Skeletal muscle satellite cell (primary cell): ENCODE measurements around the gene ARHGAP4.

Experiments used
- H3K27me3 ChIP-seq: 2 replicates; pipeline ENCODE4 v1.7.0; 2013; ENCODE audit warnings: low read length; ENCODE audit not compliant: control insufficient read depth, insufficient read depth
- H3K36me3 ChIP-seq: 2 replicates; pipeline ENCODE4 v1.7.0; 2013; ENCODE audit warnings: mild to moderate bottlenecking, control low read depth, low read length; ENCODE audit not compliant: insufficient read depth
- H3K4me1 ChIP-seq: 2 replicates; pipeline ENCODE4 v1.7.0; 2013; ENCODE audit warnings: low read length; ENCODE audit not compliant: control insufficient read depth, insufficient read depth
- H3K4me2 ChIP-seq: 2 replicates; pipeline ENCODE4 v1.7.0; 2013; ENCODE audit warnings: mild to moderate bottlenecking, low read length
- H3K4me3 ChIP-seq: 2 replicates; pipeline ENCODE4 v1.7.0; 2013; ENCODE audit warnings: low read length
- H3K9ac ChIP-seq: 2 replicates; pipeline ENCODE4 v1.7.0; 2013; ENCODE audit warnings: mild to moderate bottlenecking, low read depth, low read length, moderate library complexity
- H3K9me3 ChIP-seq: replicated peaks from 2 replicates; pipeline ENCODE4 v1.7.0; 2013; ENCODE audit warnings: mild to moderate bottlenecking, control low read depth, low read length

ARHGAP4 gene

GRCh38 chrX:153908219-153908860 lies 17.7 kb downstream of the ARHGAP4 start:
- H3K36me3 ChIP-seq, result no peaks in the 10 kb centered on the region

DNA sequence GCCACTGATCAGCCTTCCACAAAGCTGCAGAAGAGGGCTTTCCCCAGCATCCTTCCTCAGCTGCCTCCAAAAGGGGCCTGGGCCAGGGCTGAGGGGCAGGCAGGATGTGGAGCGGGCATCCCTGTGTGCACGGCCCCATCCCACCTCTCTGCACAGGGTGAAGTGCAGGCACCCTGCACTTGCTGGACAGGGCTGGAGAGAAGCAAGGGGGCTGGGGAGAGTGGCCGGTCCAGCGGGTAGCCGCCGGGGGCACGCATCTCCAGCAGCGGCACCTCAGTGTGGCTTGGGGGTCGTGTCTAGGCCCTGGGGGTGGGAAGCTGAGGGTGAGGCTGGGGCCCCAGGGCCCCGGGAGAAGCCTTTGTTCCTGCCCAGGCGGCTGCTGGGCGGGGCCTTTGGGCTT lies 18.6 kb downstream of the ARHGAP4 start:
- Histone ChIP-seq H3K9me3 (no peaks in the 10 kb centered on the region), H3K4me2 (no peak overlapping the region), H3K4me3 (no peak overlapping the region), H3K4me1 (peaks cover 3% of the 10 kb centered on the region), H3K36me3 (no peaks in the 10 kb centered on the region), H3K27me3 (peaks cover 9% of the 10 kb centered on the region), H3K9ac (no peak overlapping the region)

More at GRCh38 chrX:153908219-153908860, 17.7 kb downstream of the ARHGAP4 start:
- H3K4me1 ChIP-seq, result no peaks in the 10 kb centered on the region
- no peak overlapping the region for H3K9ac ChIP-seq
- H3K4me3 ChIP-seq, result no peak overlapping the region
- H3K4me2 ChIP-seq, result no peak overlapping the region
- peaks cover 9% of the 10 kb centered on the region for H3K27me3 ChIP-seq
- no peaks in the 10 kb centered on the region for H3K9me3 ChIP-seq

GRCh38 chrX:153906126-153906917 lies 19.7 kb downstream of the ARHGAP4 start:
- H3K27me3 ChIP-seq, result peaks cover 9% of the 10 kb centered on the region
- no peak overlapping the region for H3K4me2 ChIP-seq
- H3K9me3 ChIP-seq, result no peaks in the 10 kb centered on the region
- H3K9ac ChIP-seq, result no peak overlapping the region
- no peaks in the 10 kb centered on the region for H3K36me3 ChIP-seq
- peaks cover 14% of the 10 kb centered on the region for H3K4me1 ChIP-seq
- H3K4me3 ChIP-seq, result no peak overlapping the region

- Histone ChIP-seq H3K36me3 (no peaks in the 10 kb centered on the region), H3K4me1 (peaks cover 19% of the 10 kb centered on the region), H3K27me3 (peaks cover 9% of the 10 kb centered on the region), H3K9me3 (no peaks in the 10 kb centered on the region), H3K4me3 (no peak overlapping the region), H3K4me2 (no peak overlapping the region), H3K9ac (no peak overlapping the region)
Measured at GRCh38 chrX:153905481-153906095, 20.5 kb downstream of the ARHGAP4 start.

DNA sequence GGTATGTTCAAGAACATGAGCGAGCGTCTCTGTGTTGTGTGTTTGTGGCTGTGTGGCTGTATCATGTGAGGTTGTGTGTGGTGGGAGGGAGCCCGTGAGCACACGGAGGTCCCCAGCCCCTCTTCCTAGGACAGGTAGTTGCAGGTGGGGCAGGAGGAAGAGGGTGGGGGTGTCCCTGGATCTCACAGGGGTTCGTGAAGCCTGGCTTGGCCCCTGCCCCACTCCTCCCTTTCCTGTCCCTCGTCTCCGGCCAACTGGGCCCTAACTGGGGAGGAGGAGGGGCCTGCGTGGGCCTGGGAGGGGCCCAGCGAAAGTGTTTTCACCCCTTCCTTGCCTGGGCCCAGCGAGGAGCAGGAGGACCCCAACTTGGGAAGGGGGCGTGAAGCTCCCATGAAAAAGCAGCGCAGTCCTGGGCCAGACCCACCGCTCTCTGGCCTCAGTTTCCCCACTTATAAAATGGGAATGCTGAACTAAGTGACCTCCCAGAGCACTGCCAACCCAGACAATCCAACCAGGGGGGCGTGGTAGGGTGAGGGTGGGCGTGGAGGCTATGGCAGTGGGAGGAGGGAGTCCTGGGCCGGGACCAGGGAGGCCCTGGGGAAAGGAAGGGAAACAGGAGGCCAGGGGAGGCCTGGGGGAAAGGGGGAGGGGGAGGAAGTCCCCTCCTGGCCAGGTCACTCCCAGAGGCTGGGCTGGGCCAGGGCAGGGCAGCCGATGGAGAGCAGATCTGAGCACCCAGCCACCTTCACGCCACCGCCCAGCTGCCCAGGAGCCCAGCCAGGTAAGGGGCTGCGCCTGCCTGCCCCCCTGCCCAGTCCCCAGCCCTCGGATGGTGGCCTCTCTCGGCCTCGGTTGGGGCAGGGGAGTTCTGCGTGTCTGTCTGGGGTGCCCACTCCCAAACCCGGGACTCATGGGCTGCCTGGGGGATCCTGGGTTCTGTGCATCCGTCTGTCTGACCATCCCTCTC lies 21.8 kb downstream of the ARHGAP4 start, which contains the start of gene AVPR2:
Gene AVPR2, plus strand, starts transcription at position 683 of the 967 bp plus-strand sequence. CDS start 473 bp downstream, outside the sequence.
- Histone ChIP-seq H3K4me3 (no peak within 1 kb of the TSS), H3K4me1 (peaks cover 21% of the 10 kb centered on the region), H3K9ac (no peak within 1 kb of the TSS), H3K9me3 (no peaks in the 10 kb centered on the region), H3K4me2 (no peak within 1 kb of the TSS), H3K36me3 (no peaks in the 10 kb centered on the region), H3K27me3 (peaks cover 9% of the 10 kb centered on the region)

GRCh38 chrX:153903238-153903980 lies 22.7 kb downstream of the ARHGAP4 start:
- no peak overlapping the region for H3K4me2 ChIP-seq
- H3K27me3 ChIP-seq, result peaks cover 7% of the 10 kb centered on the region
- H3K9ac ChIP-seq, result no peak overlapping the region

GRCh38 chrX:153902385-153902784 lies 23.7 kb downstream of the ARHGAP4 start:
- H3K27me3 ChIP-seq, result peaks cover 13% of the 10 kb centered on the region
- H3K4me3 ChIP-seq, result no peak overlapping the region
- H3K9ac ChIP-seq, result no peak overlapping the region
- H3K9me3 ChIP-seq, result no peaks in the 10 kb centered on the region
- no peak overlapping the region for H3K4me2 ChIP-seq
- no peaks in the 10 kb centered on the region for H3K36me3 ChIP-seq
- peaks cover 21% of the 10 kb centered on the region for H3K4me1 ChIP-seq

More at GRCh38 chrX:153903238-153903980, 22.7 kb downstream of the ARHGAP4 start:
- Histone ChIP-seq H3K9me3 (no peaks in the 10 kb centered on the region), H3K4me1 (peaks cover 21% of the 10 kb centered on the region), H3K36me3 (no peaks in the 10 kb centered on the region), H3K4me3 (no peak overlapping the region)

- H3K9me3 ChIP-seq, result no peaks in the 10 kb centered on the region
- H3K4me1 ChIP-seq, result peaks cover 21% of the 10 kb centered on the region
- no peak overlapping the region for H3K9ac ChIP-seq
- no peak overlapping the region for H3K4me3 ChIP-seq
- no peak overlapping the region for H3K4me2 ChIP-seq
- no peaks in the 10 kb centered on the region for H3K36me3 ChIP-seq
- peaks cover 11% of the 10 kb centered on the region for H3K27me3 ChIP-seq
Measured at GRCh38 chrX:153901753-153902140, 24.3 kb downstream of the ARHGAP4 start.

DNA sequence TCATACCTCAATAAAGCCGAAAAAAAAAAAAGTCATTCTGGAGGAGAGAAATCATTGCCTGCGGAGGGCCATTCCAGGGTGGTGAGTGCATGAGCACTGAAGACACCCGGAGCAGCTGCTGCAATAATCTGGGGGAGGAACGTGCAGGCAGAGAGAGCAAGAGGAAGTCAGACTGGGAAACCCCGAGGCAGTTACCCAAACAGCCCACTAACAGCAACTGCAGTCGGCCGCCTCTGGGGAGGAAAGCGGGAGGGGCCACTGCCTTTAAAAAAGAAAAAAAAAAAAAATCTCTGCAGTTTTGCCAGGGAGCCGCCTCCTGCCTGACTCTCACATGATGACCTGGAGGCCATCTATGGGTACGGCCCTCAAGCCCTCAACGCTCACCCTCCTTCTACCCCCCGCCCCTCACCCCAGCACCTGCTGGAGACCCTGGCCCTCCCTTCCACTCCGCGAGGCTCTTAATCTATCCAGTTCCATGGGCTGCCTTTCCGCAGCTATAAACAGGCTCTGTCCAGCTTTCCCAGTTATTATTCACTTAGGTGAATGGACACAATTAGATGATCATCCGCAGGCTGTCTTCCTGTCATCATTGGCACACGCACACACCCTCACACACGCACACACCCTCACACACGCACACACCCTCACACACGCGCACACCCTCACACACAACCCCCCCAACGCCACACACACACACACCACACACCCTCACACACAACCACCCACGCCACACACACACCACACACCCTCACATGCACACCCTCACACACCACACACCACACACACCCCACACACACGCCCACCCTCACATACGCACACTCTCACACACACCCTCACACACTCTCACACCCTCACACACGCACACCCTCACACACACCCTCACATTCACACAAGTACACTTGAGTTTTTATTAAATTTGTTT lies 25.0 kb downstream of the ARHGAP4 start:
- H3K4me2 ChIP-seq, result peak overlapping the region; percentile 59
- H3K36me3 ChIP-seq, result no peaks in the 10 kb centered on the region
- no peak overlapping the region for H3K4me3 ChIP-seq
- peaks cover 5% of the 10 kb centered on the region for H3K27me3 ChIP-seq
- peaks cover 21% of the 10 kb centered on the region for H3K4me1 ChIP-seq
- no peak overlapping the region for H3K9ac ChIP-seq
- H3K9me3 ChIP-seq, result no peaks in the 10 kb centered on the region

GRCh38 chrX:153897899-153898298 lies 28.2 kb downstream of the ARHGAP4 start:
- H3K4me3 ChIP-seq, result no peak overlapping the region

More at GRCh38 chrX:153897899-153898298, 28.2 kb downstream of the ARHGAP4 start:
- Histone ChIP-seq H3K9ac (no peak overlapping the region), H3K9me3 (no peaks in the 10 kb centered on the region), H3K4me2 (no peak overlapping the region), H3K27me3 (peaks cover 11% of the 10 kb centered on the region), H3K4me1 (peaks cover 21% of the 10 kb centered on the region), H3K36me3 (no peaks in the 10 kb centered on the region)
